T-helper 2 cell treated with Interferon-gamma antibody and Interleukin-4, amounts not matched to agents 100 ng/mL and 5 ng/mL, for 36 hours (primary cell): ENCODE results near the gene NF2. TPM values are rescaled to one million over a fixed set of nuclear protein-coding genes. Genes with fewer than 3 reads are reported as not detected.
"Not testable (repeated sequence)": the region's sequence is repeated elsewhere in the genome, so short reads cannot be mapped to it uniquely, and the experiment has no call there.

Experiments
- intact Hi-C: fragments of 100-400 bp; cut with micrococcal nuclease; formaldehyde crosslinking; loops from one replicate; pipeline ENCODE4 v1.15.1; 2023
- total RNA-seq: library from RNA; stranded (reverse); gene quantifications from 2 replicates; pipeline ENCODE4 v1.2.3, GENCODE V29; 2022

The NF2 gene
- total RNA-seq: 63.5 and 63.9 TPM in 2 replicates

DNA sequence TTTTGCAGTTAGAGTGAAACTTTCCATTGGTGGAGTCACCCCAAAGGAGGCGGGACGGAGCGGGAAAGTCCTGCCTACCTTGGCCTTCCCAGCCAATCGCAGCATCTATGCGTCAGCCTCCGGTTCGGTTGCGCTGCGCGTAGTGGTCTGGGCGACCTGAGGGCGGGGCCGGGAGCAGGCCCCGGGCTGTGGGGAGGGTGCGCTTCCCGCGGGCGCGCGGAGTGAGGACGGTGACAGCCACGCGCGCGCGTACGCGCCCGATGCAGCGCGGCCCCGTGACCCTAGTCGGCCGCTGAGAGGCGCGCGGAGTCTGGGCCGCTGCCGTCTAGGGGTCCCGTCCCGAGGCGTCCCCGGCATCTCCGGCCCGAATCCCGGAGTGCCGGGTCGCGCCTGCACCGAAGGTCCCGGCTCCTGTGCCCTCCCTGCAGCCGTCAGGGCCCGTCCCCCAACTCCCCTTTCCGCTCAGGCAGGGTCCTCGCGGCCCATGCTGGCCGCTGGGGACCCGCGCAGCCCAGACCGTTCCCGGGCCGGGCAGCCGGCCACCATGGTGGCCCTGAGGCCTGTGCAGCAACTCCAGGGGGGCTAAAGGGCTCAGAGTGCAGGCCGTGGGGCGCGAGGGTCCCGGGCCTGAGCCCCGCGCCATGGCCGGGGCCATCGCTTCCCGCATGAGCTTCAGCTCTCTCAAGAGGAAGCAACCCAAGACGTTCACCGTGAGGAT, at the start of gene NF2:
NF2 (plus strand) TSS at position 276 of the 718 bp plus-strand sequence; CDS start at position 642, 366 bp downstream.
- intact Hi-C loops: loop anchor here (1.0 to 5.0 kb wide), 3 partner anchors 50 to 279 kb away; partner anchors contain the start of genes MTMR3, THOC5, UQCR10 and ZMAT5

- intact Hi-C loops: no loop called here
Observed at GRCh38 chr22:29555065-29555644, 48.3 kb upstream of the NF2 start.

GRCh38 chr22:29559030-29559429, 44.4 kb upstream of the NF2 start:
- intact Hi-C loops: no loop called here

DNA sequence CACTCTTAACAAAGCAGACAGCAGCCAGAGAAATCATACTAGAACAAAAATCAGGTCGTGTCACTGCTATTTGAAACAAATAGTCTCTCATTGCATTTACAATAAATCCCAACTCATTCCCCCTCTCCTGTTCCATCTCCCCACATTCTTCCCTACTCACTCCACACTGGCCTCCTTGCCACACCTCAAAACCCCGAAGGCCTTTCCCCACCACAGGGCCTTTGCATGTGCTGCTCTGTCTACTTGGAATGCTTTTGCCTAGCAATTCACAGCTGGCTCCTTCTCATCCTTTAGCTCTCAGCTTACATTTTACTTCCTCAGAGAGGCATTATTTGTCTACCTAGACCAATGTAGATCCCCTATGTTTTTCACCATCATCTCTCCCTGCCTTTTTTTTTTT, 43.6 kb upstream of the NF2 start:
- intact Hi-C loops: no loop called here

- intact Hi-C loops: no loop called here
Observed at GRCh38 chr22:29563652-29564460, 39.6 kb upstream of the NF2 start.

- intact Hi-C loops: not testable (repeated sequence)
Observed at GRCh38 chr22:29566513-29566912, 36.9 kb upstream of the NF2 start.

- intact Hi-C loops: no loop called here
Observed at GRCh38 chr22:29567338-29567737, 36.1 kb upstream of the NF2 start.

- intact Hi-C loops: no loop called here
Observed at GRCh38 chr22:29569011-29569678, 34.3 kb upstream of the NF2 start.

GRCh38 chr22:29570456-29570855, 33.0 kb upstream of the NF2 start:
- intact Hi-C loops: no loop called here

- intact Hi-C loops: no loop called here
Observed at GRCh38 chr22:29570912-29571549, 32.4 kb upstream of the NF2 start.

DNA sequence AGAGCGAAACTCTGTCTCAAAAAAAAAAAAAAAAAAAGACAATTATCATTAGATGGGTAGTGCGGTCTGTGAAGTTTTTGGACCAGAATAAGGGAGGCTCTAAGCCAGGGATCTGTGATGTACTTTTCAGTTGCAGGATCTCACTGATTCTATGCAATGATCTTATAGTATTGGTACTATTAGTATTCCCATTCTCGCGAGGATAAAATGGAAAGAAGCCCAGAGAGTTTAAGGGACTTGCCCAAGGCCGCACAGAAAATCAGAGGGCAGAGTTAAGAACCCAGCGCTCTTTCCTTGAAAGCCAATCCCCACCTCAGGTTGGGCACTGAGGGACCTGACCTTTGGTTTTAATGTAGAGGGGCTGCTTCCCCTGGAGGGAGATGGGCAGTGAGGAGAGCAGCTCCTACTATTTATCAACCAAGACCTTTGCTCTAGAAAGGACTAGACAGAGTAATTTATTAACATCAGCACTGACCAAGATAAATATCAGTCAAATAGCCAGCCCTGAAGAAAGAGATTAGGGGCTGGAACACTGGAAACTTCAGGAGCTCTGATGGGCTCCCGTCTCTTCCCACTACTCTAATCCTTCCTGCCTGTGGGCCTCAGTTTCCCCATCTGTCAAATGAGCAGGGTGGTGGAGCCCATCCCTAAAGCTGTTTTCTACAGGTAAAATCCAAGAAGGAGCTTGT, 28.5 kb upstream of the NF2 start:
- intact Hi-C loops: no loop called here

DNA sequence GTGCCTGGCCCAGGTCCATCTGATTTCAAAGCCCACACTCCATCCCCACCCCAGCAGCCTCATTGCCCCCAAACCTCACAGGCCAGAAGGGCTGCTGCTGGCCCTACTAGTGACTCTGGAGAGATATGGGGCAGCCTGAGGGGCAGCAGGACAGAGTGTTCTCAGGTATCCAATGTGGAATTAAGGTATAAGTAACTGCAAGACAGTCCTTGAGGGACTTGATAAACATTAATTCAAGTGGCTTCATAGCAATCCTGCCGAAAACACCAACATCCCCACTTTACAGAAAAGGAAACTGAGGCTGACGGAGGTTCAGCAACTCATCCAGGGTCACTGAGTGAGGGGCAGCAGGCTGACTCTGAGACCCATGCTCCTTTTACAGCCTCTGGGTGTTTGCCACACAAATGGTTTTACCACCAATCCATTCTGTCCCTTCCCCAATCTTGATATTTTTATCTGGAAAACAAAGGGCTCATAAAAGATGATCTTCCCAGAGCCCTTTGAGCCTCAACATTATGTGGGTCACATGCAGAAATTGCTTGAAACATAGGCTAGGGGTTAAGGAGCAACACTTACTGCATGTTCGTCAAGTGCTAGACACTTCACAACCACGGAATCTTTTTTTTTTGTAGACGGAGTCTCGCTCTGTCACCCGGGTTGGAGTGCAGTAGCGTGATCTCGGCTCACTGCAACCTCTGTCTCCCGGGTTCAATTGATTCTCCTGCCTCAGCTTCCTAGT, 24.8 kb upstream of the NF2 start:
- intact Hi-C loops: no loop called here

GRCh38 chr22:29580200-29580810, 23.1 kb upstream of the NF2 start:
- intact Hi-C loops: no loop called here

GRCh38 chr22:29581799-29582198, 21.6 kb upstream of the NF2 start:
- intact Hi-C loops: loop anchor here (1.0 kb wide), 2 partner anchors 9 to 28 kb away; partner anchors contain the start of gene THOC5

DNA sequence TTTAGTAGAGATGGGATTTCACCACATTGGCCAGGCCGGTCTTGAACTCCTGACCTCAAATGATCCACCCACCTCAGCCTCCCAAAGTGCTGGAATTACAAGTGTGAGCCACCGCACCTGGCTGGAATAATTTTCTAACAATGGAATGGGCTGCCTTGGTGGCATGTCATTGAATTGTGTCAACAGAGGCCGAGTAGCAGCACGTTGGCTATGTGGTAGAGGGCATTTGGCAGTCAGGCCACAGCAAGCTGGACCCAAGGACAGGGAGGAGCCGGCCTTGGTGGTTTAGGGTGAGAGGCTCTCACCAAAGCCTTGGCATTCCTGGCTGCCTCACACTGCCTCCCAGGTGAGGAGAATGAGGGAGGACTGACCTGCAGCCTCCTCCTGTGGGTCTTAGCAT, 18.5 kb upstream of the NF2 start:
- intact Hi-C loops: no loop called here

DNA sequence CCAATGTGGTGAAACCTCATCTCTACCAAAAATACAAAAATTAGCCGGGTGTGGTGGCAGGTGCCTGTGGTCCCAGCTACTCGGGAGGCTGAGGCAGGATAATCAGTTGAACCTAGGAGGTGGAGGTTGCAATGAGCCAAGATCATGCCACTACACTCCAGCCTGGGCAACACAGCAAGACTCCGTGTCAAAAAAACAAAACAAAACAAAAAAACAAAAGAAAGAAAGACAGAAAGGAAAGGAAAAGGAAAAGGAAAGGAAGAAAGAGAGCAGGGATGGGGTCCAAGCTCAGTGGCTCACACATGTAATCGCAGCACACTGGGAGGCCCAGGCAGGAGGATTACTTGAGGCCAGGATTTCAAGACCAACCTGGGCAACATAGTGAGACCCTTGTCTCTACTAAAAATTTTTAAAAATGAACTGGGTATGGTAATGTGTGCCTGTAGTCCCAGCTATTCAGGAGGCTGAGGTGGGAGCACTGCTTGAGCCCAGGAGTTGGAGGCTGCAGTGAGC, 17.2 kb upstream of the NF2 start:
- intact Hi-C loops: not testable (repeated sequence)

DNA sequence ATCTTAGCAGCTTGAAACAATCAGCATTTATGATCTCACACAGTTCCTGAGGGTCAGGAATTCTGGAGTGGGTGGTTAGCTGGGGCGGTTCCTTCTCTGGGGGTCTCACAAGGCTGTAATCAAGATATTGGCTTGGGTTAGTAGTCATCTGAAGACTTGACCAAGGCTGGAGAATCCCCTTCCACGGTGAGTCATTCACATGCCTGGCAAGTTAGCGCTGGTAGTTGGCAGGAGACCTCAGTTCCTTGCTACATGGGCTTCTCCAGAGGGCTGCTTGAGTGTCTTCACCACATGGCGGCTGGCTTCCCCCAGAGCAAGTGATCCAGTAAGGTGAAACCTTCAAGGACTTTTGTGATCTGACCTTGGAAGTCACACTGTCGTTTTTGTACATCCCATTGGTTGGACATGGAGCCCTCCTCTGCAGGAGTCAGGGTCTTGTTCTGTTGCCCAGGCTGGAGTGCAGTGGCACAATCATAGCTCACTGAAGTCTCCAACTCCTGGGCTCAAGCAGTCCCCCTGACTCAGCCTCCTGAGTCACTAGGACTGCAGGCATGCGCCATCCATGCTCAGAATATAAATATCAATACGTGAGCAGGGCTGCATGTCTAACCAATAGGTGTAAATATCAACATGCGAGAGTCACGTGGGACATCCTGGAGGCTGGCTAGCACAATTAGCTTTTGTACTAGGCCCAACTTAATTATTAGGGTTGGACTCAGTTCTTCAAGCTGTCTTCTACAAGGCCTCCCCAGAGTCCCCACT, 15.3 kb upstream of the NF2 start:
- intact Hi-C loops: no loop called here

DNA sequence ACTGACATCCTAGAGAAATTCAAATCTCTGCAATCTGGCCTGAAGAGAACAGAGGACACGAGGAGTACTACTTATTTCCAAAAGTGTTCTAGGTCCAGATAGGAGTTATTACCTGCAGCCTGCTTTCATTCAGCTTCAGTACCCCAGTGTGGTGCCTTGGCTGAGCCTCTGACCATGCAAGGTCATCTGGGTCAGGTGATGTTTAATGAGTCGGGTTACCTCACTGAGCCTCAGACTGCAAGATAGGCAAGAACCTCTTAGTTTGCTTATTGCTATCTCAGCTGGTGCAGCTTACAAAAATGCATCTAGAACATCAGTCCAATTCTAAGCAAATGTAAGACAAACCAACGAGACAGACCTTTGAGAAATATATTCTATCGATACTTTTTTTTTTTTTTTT, 9.5 kb upstream of the NF2 start:
- intact Hi-C loops: no loop called here
